ENCODE measurements around the gene SRD5A1.
"Not testable (repeated sequence)": the region's sequence is repeated elsewhere in the genome, so short reads cannot be mapped to it uniquely, and the experiment has no call there.

Gene SRD5A1

DNA sequence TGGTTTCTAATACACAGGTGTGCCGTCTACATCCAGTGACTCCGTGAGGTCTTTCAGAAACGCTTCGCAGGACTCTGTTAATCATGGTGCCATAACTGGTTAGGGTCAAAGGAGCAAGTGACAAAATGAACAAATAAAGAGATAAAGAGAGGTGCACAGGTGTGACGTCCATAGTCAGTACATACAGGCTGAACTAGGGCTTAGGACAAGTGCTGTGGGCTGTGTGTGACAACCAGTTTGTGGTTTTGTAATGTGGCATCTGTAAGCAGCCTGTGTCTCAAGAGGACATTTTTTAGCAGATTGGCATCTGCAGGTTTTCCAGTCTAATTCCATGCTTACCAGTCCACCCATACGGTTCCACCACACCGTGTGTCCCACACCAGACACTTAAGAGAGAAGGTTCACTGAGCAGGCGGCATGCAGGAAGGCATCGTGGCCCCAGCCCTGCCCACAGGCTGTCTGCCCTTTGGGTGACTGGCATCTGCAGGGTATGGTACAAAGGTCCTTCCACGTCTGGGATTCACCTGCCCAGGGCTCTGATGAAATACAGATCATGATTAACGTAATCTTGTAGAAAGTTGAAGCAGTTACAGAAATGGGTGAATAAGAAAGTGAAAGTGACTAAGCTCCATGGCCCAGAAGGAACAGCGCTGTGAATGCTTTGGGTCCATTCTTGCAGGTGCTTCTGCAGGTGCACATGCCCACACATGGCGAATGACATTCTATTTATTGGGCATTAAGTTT is 26.9 kb downstream of the SRD5A1 start:
- no peak overlapping the region for H3K27ac ChIP-seq
- TF ChIP-seq, protein P1, sequence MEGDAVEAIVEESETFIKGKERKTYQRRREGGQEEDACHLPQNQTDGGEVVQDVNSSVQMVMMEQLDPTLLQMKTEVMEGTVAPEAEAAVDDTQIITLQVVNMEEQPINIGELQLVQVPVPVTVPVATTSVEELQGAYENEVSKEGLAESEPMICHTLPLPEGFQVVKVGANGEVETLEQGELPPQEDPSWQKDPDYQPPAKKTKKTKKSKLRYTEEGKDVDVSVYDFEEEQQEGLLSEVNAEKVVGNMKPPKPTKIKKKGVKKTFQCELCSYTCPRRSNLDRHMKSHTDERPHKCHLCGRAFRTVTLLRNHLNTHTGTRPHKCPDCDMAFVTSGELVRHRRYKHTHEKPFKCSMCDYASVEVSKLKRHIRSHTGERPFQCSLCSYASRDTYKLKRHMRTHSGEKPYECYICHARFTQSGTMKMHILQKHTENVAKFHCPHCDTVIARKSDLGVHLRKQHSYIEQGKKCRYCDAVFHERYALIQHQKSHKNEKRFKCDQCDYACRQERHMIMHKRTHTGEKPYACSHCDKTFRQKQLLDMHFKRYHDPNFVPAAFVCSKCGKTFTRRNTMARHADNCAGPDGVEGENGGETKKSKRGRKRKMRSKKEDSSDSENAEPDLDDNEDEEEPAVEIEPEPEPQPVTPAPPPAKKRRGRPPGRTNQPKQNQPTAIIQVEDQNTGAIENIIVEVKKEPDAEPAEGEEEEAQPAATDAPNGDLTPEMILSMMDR (conservative IDR thresholded peaks at IDR 0.05) = no peak
- TF ChIP-seq ZFX (IDR thresholded peaks at IDR 0.05) = no peak

DNA sequence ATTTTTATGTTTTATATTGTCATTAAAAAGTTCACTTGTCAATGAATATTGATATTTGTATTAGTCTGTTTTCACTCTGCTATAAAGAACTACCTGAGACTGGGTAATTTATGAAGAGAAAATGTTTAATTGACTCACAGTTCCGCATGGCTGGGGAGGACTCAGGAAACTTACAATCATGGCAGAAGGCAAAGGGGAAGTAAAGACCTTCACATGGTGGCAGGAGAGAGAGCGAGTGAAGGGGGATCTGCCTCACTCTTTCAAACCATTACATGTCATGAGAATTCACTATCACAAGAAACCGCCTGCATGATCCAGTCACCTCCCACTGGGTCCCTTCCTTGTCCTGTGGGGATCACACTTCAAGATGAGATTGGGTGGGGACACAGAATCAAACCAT is 27.4 kb downstream of the SRD5A1 start:
- no peak overlapping the region for H3K27ac ChIP-seq
- TF ChIP-seq, protein P1 (conservative IDR thresholded peaks at IDR 0.05) = no peak
- TF ChIP-seq ZFX (IDR thresholded peaks at IDR 0.05) = no peak

DNA sequence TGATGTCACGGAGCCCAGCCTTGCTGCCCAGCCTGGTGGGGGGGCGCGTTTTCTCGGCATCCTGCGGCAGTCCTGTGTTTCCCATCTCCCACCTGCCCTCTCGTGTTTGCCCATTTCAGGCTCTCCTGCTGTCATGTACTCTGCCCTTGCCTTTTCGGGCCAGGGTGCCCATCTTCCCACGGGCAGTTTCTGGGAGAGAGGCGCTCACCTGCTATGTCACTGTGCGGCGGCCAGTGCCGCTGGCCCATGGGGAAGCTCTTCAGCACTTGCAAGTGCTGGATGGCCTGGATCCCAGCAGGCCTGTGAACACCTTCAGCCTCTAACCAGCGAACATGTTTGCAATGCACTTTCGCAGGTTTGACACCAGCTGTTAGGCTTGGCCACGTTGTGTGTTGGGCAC is 33.5 kb downstream of the SRD5A1 start:
- TF ChIP-seq, protein P1 (conservative IDR thresholded peaks at IDR 0.05) = no peak
- no peak for TF ChIP-seq ZFX (IDR thresholded peaks at IDR 0.05)

DNA sequence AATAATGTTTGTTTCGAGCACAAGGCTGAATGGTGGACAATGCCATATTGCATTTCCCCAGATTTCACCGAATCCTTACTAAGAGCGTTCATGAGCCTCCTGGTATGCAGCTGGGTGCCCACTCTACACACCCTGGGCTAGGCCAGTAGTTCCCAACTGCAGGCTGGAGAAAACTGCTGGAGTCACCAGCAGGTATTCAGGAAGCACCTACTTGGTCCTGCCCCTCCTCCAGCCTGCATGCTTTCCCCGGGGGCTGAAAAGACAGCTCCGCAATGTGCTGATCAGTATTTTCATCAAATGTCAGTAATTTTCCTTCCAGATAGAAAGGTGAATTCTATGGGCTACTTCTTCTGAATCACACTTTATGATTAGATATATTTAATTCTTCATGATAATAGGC is 34.4 kb downstream of the SRD5A1 start:
- TF ChIP-seq, protein P1 (conservative IDR thresholded peaks at IDR 0.05) = no peak
- no peak for TF ChIP-seq ZFX (IDR thresholded peaks at IDR 0.05)
- H3K27ac ChIP-seq = no peak overlapping the region

More for the DNA sequence above, 33.5 kb downstream of the SRD5A1 start:
- H3K27ac ChIP-seq = no peak overlapping the region

DNA sequence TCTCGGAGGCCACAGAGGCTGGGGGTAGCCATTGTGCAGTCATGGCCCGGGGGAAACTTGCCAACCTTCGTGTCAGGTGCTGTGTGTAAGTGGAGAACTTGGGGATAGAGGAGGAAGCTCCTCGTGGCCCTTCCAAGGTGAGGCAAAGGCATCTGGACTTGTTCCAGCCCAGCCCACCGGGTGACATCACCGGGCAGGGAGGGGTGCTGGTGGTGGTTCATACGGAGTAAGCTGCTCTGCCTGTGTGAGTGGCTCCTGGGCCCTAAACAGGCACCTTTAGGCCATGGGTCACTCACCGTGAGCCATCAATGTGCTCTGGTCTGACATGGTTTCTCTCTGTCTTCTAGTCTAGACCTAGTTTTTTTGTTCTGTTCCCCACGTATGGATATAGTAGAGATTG is 35.5 kb downstream of the SRD5A1 start:
- H3K27ac ChIP-seq = not testable (repeated sequence)

DNA sequence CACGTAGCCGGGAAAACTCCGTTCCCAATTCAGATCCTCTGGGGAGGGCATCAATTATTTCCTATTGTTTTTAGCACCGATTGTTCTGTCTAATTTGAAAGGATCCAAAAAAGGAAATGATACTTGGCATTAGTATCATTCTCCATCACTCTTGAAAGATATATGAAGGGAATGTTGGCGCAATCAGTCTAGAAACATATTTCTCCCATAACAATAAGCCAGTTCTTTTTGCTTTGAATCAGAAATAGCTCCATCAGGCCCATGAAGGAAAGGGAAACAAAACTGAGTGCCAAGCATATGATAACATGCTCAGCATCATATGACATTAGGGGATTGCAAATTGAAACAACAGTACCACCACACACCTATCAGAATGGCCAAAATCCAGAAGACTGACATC is 39.8 kb downstream of the SRD5A1 start:
- TF ChIP-seq, protein P1 (conservative IDR thresholded peaks at IDR 0.05) = no peak
- TF ChIP-seq ZFX (IDR thresholded peaks at IDR 0.05) = no peak
- H3K27ac ChIP-seq = no peak overlapping the region

DNA sequence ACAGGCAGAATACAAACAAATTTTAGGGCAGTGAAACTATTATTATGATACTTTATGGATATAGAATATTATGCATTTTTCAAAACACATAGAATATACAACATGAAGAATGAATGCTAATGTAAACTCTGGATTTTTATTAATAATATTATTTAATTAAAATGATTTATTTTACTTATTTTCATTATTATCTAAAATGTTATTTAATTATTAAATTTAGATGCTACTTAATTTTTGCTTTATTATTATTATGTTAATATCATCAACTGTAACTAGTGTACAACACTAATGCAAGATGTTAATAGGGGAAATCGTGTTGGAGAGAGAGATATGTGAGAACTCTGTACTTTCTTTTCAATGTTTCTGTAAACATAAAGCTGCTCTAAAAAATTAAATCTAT is 40.7 kb downstream of the SRD5A1 start:
- no peak overlapping the region for H3K27ac ChIP-seq
- no peak for TF ChIP-seq ZFX (IDR thresholded peaks at IDR 0.05)
- TF ChIP-seq, protein P1 (conservative IDR thresholded peaks at IDR 0.05) = no peak

DNA sequence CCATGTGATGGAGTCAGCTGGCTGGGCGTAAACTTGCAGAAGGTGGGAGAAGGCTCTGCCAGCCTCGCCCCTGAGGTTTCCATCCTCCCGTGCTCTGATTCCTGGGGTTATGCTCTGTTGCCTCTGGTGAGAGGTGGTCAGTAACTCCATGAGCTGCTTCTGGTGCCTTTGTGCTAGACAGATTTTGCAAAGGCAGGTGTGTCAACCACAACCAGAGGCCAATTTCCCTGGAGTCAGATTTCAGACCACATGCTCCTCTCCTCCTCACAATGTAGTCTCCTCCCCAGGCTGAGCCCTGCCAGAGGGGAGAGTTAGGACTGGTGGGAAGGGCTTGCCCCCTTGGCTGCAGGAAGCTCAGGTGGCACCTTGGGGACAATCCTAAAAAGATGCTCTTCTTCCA is 41.2 kb downstream of the SRD5A1 start:
- no peak for TF ChIP-seq ZFX (IDR thresholded peaks at IDR 0.05)
- TF ChIP-seq, protein P1 (conservative IDR thresholded peaks at IDR 0.05) = no peak
- H3K27ac ChIP-seq = no peak overlapping the region
